ENCODE results near the gene GALT. TPM values are rescaled to one million over a fixed set of nuclear protein-coding genes. Genes with fewer than 3 reads are reported as not detected.

GALT gene
- total RNA-seq, 8 experiments from 2014 or later = 25.4 to 59.7 (median 34.1) TPM

GRCh38 chr9:34612788-34613390 is 33.6 kb upstream of the GALT start:
- in situ Hi-C loops (cut with MboI; ENCODE audit: low pct_unique_long_range_greater_than_20kb in 2 of 9, low sequenced_read_pairs in 9 of 9, unreplicated experiment in 9 of 9) = no loop called here
- H3K4me1 ChIP-seq (replicated peaks in 1 of 2) = peaks cover 15 to 19% of the 10 kb centered on the region in 2 donors
- peak overlapping the region; percentile 81 to 82 for H3K27ac ChIP-seq
- peak overlapping the region; percentile 45 to 90 (median 58) for H3K4me3 ChIP-seq
- ATAC-seq (replicated peaks in 6 of 8) = peak; percentile 10 to 62 (median 28)
- 0 to 40% (median 2%) methylated on average over 1 to 7 of the region's 15 CpGs; no CpG with 5 or more reads in 2 of the 10 experiments for WGBS, 10 experiments

GRCh38 chr9:34615132-34615531 is 31.3 kb upstream of the GALT start:
- ATAC-seq (replicated peaks in 6 of 8) = no peak
- in situ Hi-C loops (cut with MboI; ENCODE audit: low pct_unique_long_range_greater_than_20kb in 2 of 9, low sequenced_read_pairs in 9 of 9, unreplicated experiment in 9 of 9) = no loop called here

GRCh38 chr9:34620061-34620994 is 26.1 kb upstream of the GALT start, which contains the start of gene DCTN3:
TSS of gene DCTN3 (minus strand) at chr9:34620495. CDS start at chr9:34620464, 31 bp downstream.
- H3K27ac ChIP-seq = peak within 1 kb of the TSS; percentile 59 to 70
- in situ Hi-C loops (cut with MboI; ENCODE audit: low pct_unique_long_range_greater_than_20kb in 2 of 9, low sequenced_read_pairs in 9 of 9, unreplicated experiment in 9 of 9) = no loop called here
- peak; percentile 92 to 99 (median 96) for ATAC-seq (replicated peaks in 6 of 8)
- H3K4me3 ChIP-seq = peak within 1 kb of the TSS; percentile 62 to 90 (median 81)
- peaks cover 20 to 23% of the 10 kb centered on the region in 2 donors for H3K4me1 ChIP-seq (replicated peaks in 1 of 2)
- 0 to 42% (median 4%) methylated on average over 1 to 29 of the region's 43 CpGs for WGBS, 10 experiments

More at GRCh38 chr9:34615132-34615531, 31.3 kb upstream of the GALT start:
- Histone ChIP-seq H3K27ac (no peak overlapping the region), H3K4me1 (replicated peaks in 1 of 2) (peaks cover 21 to 23% of the 10 kb centered on the region in 2 donors), H3K4me3 (no peak overlapping the region)
- 90 to 100% (median 90%) methylated on average over 2 of the region's 2 CpGs; no CpG with 5 or more reads in 7 of the 10 experiments for WGBS, 10 experiments

GRCh38 chr9:34623374-34624235 is 22.9 kb upstream of the GALT start:
- H3K27ac ChIP-seq = no peak overlapping the region
- WGBS, 10 experiments = 0 to 100% (median 80%) methylated on average over 1 to 6 of the region's 63 CpGs; no CpG with 5 or more reads in 5 of the 10 experiments
- in situ Hi-C loops (cut with MboI; ENCODE audit: low pct_unique_long_range_greater_than_20kb in 2 of 9, low sequenced_read_pairs in 9 of 9, unreplicated experiment in 9 of 9) = no loop called here
- no peak overlapping the region for H3K4me3 ChIP-seq
- H3K4me1 ChIP-seq (replicated peaks in 1 of 2) = peaks cover 20 to 27% of the 10 kb centered on the region in 2 donors
- ATAC-seq (replicated peaks in 6 of 8) = no peak

GRCh38 chr9:34624475-34625185 is 21.8 kb upstream of the GALT start:
- H3K4me1 ChIP-seq (replicated peaks in 1 of 2) = peaks cover 19 to 22% of the 10 kb centered on the region in 2 donors
- WGBS, 10 experiments = 0 to 100% (median 8%) methylated on average over 2 to 10 of the region's 39 CpGs; no CpG with 5 or more reads in 4 of the 10 experiments
- ATAC-seq (replicated peaks in 6 of 8) = peak in 5 of 8 experiments; percentile 7 to 37 (median 30)
- no peak overlapping the region for H3K4me3 ChIP-seq
- no peak overlapping the region for H3K27ac ChIP-seq
- in situ Hi-C loops (cut with MboI; ENCODE audit: low pct_unique_long_range_greater_than_20kb in 2 of 9, low sequenced_read_pairs in 9 of 9, unreplicated experiment in 9 of 9) = no loop called here

- H3K27ac ChIP-seq = no peak overlapping the region
- in situ Hi-C loops (cut with MboI; ENCODE audit: low pct_unique_long_range_greater_than_20kb in 2 of 9, low sequenced_read_pairs in 9 of 9, unreplicated experiment in 9 of 9) = no loop called here
- no peak for ATAC-seq (replicated peaks in 6 of 8)
- H3K4me3 ChIP-seq = no peak overlapping the region
- 20% methylated on average over 1 of the region's 3 CpGs; no CpG with 5 or more reads in 9 of the 10 experiments for WGBS, 10 experiments
- H3K4me1 ChIP-seq (replicated peaks in 1 of 2) = peaks cover 19 to 21% of the 10 kb centered on the region in 2 donors
These were observed 21.3 kb upstream of the GALT start for GRCh38 chr9:34625186-34625486.

GRCh38 chr9:34627716-34628655 is 18.5 kb upstream of the GALT start:
- Histone ChIP-seq H3K4me3 (peak overlapping the region in 3 of 5 donors; percentile 23 to 37 (median 32)), H3K27ac (no peak overlapping the region), H3K4me1 (replicated peaks in 1 of 2) (peaks cover 14 to 18% of the 10 kb centered on the region in 2 donors)
- 18 to 57% (median 43%) methylated on average over 4 to 12 of the region's 20 CpGs; no CpG with 5 or more reads in 1 of the 10 experiments for WGBS, 10 experiments
- ATAC-seq (replicated peaks in 6 of 8) = no peak
- in situ Hi-C loops (cut with MboI; ENCODE audit: low pct_unique_long_range_greater_than_20kb in 2 of 9, low sequenced_read_pairs in 9 of 9, unreplicated experiment in 9 of 9) = no loop called here

- ATAC-seq (replicated peaks in 6 of 8) = peak; percentile 80 to 90 (median 84)
- 0 to 13% (median 0%) methylated on average over 1 to 12 of the region's 69 CpGs; no CpG with 5 or more reads in 1 of the 10 experiments for WGBS, 10 experiments
- H3K4me1 ChIP-seq (replicated peaks in 1 of 2) = peaks cover 13 to 17% of the 10 kb centered on the region in 2 donors
- H3K4me3 ChIP-seq = peak within 1 kb of the TSS; percentile 15 to 37 (median 23)
- no peak within 1 kb of the TSS for H3K27ac ChIP-seq
- in situ Hi-C loops (cut with MboI; ENCODE audit: low pct_unique_long_range_greater_than_20kb in 2 of 9, low sequenced_read_pairs in 9 of 9, unreplicated experiment in 9 of 9) = no loop called here
These were observed 17.6 kb upstream of the GALT start, which contains the start of gene ARID3C for GRCh38 chr9:34628656-34629490. TSS of gene ARID3C (minus strand) at chr9:34629066. CDS start at chr9:34628014, 1,052 bp downstream.

- 0 to 69% (median 40%) methylated on average over 1 to 5 of the region's 5 CpGs; no CpG with 5 or more reads in 1 of the 10 experiments for WGBS, 10 experiments
- no peak overlapping the region for H3K4me3 ChIP-seq
- no peak for ATAC-seq (replicated peaks in 6 of 8)
- H3K27ac ChIP-seq = no peak overlapping the region
- H3K4me1 ChIP-seq (replicated peaks in 1 of 2) = peaks cover 9 to 11% of the 10 kb centered on the region in 2 donors
- in situ Hi-C loops (cut with MboI; ENCODE audit: low pct_unique_long_range_greater_than_20kb in 2 of 9, low sequenced_read_pairs in 9 of 9, unreplicated experiment in 9 of 9) = no loop called here
These were observed 17.0 kb upstream of the GALT start for GRCh38 chr9:34629491-34629808.

- 12 to 71% (median 35%) methylated on average over 1 to 4 of the region's 5 CpGs; no CpG with 5 or more reads in 2 of the 10 experiments for WGBS, 10 experiments
- in situ Hi-C loops (cut with MboI; ENCODE audit: low pct_unique_long_range_greater_than_20kb in 2 of 9, low sequenced_read_pairs in 9 of 9, unreplicated experiment in 9 of 9) = no loop called here
- H3K4me3 ChIP-seq = no peak overlapping the region
- peaks cover 2 to 4% of the 10 kb centered on the region in 2 donors for H3K4me1 ChIP-seq (replicated peaks in 1 of 2)
- H3K27ac ChIP-seq = no peak overlapping the region
- peak in 2 of 8 experiments; percentile 20 to 23 for ATAC-seq (replicated peaks in 6 of 8)
These were observed 15.9 kb upstream of the GALT start for GRCh38 chr9:34630402-34631154.
